GM12865 (cell line): ENCODE data around the gene PARP8.

Source experiments
- DNase-seq: peaks from one replicate; pipeline ENCODE4 v3.0.0; 2010; ENCODE audit warnings: low read depth
- H3K4me3 ChIP-seq: 2 replicates; pipeline ENCODE4 v1.5.1; 2011; ENCODE audit warnings: mild to moderate bottlenecking, low read depth, low read length, control low read depth
- TF ChIP-seq, protein P1 (sequence below): IDR thresholded peaks from 2 replicates; pipeline ENCODE4 v1.5.1; 2011; ENCODE audit warnings: low read length, control low read depth, low read depth, inconsistent platforms; ENCODE audit not compliant: insufficient read depth; ENCODE audit errors: missing control alignments

PARP8 gene

DNA sequence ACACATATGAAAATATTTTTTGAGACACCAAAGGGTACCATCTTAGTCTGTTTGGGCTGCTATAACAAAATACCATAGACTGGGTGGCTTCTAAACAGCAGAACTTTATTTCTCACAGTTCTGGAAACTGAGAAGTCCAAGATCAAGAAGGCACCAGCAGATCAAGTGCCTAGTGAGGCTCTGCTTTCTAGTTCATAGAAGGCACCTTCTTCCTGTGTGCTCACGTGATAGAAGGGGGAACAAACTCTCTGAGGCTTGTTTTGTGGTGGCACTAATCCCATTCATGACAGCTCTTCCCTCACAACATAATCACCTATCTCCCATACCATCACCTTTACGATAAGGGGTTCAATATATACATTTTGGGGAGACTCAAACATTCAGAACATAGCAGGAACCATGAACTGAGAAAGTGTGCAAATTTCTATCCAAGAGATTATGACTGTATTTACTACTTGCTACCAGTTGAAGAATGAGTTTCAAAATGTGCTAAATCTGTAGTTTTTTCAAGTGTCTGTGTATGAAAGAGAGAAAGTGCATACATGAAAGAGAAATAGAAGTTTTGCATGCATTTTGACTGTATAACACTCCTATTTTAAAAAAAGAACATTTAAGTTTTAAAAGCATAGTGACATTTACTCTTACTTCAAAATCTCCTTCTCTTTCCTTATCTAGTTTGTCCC lies 207.3 kb downstream of the PARP8 start:
- no peak overlapping the region for H3K4me3 ChIP-seq
- no peak for DNase-seq
- TF ChIP-seq, protein P1, sequence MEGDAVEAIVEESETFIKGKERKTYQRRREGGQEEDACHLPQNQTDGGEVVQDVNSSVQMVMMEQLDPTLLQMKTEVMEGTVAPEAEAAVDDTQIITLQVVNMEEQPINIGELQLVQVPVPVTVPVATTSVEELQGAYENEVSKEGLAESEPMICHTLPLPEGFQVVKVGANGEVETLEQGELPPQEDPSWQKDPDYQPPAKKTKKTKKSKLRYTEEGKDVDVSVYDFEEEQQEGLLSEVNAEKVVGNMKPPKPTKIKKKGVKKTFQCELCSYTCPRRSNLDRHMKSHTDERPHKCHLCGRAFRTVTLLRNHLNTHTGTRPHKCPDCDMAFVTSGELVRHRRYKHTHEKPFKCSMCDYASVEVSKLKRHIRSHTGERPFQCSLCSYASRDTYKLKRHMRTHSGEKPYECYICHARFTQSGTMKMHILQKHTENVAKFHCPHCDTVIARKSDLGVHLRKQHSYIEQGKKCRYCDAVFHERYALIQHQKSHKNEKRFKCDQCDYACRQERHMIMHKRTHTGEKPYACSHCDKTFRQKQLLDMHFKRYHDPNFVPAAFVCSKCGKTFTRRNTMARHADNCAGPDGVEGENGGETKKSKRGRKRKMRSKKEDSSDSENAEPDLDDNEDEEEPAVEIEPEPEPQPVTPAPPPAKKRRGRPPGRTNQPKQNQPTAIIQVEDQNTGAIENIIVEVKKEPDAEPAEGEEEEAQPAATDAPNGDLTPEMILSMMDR = no peak

GRCh38 chr5:50874306-50875001 lies 208.0 kb downstream of the PARP8 start:
- DNase-seq = no peak
- TF ChIP-seq, protein P1 = no peak

GRCh38 chr5:50875002-50875344 lies 208.5 kb downstream of the PARP8 start:
- TF ChIP-seq, protein P1 = no peak
- H3K4me3 ChIP-seq = no peak overlapping the region
- no peak for DNase-seq

More at GRCh38 chr5:50874306-50875001, 208.0 kb downstream of the PARP8 start:
- H3K4me3 ChIP-seq = no peak overlapping the region

- TF ChIP-seq, protein P1 = no peak
- no peak overlapping the region for H3K4me3 ChIP-seq
- DNase-seq = no peak
Measured at GRCh38 chr5:50878470-50878869, 212.0 kb downstream of the PARP8 start.

- TF ChIP-seq, protein P1 = no peak
- no peak for DNase-seq
- H3K4me3 ChIP-seq = no peak overlapping the region
Measured at GRCh38 chr5:50881407-50881806, 215.0 kb downstream of the PARP8 start.

- DNase-seq = no peak
- TF ChIP-seq, protein P1 = no peak
- H3K4me3 ChIP-seq = no peak overlapping the region
Measured at GRCh38 chr5:50886657-50887345, 220.4 kb downstream of the PARP8 start.
